Measurements from ENCODE around the gene PTK6.
A peak's percentile ranks its signal among the peaks of the same experiment; 100 is the strongest.

The PTK6 gene

GRCh38 chr20:63502671-63503172 is 34.5 kb downstream of the PTK6 start:
- DNase-seq, result no peak

DNA sequence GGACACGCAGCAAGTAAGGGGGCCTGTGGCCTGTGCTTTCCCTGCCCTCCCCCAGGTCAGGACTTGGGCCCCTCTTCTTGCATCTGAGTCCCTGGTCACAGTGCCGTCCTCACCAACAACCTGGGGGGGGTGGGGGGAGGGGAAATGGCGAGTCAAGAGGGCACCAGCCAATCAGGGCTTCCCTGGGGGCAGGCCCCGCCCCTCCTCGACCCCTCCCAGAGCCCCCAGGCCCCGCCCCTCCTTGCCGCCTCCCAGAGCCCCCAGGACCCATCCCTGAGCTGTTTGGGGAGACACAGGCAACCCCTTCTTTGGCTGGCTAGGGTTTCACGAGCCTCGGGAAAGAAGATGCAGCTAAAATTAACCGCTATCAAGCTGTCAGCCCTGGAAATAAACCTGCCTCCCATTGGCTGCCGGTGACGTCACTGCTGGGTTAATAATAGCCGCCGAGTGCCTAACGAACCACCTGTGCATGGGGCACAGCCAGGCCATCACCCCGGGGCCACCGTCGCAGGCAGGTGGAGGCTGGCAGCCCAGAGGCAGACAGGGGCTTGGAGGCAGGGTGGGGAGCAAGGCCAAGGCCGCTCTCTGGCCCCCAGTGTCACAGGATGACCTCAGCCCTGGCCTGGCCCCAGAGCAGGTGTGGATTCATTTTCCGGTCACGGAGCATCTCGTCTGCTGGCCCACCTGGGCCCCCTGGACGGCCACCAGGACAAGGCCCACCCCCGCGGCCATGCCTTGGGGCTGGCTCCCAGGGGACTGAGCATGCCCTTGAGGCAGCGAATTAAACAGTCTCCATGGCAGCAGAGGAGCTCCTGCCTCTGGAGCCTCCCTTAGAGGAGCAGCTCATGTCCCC is 35.1 kb downstream of the PTK6 start:
- no peak for DNase-seq

- no peak for DNase-seq
These were observed 36.0 kb downstream of the PTK6 start for GRCh38 chr20:63500902-63501817.

DNA sequence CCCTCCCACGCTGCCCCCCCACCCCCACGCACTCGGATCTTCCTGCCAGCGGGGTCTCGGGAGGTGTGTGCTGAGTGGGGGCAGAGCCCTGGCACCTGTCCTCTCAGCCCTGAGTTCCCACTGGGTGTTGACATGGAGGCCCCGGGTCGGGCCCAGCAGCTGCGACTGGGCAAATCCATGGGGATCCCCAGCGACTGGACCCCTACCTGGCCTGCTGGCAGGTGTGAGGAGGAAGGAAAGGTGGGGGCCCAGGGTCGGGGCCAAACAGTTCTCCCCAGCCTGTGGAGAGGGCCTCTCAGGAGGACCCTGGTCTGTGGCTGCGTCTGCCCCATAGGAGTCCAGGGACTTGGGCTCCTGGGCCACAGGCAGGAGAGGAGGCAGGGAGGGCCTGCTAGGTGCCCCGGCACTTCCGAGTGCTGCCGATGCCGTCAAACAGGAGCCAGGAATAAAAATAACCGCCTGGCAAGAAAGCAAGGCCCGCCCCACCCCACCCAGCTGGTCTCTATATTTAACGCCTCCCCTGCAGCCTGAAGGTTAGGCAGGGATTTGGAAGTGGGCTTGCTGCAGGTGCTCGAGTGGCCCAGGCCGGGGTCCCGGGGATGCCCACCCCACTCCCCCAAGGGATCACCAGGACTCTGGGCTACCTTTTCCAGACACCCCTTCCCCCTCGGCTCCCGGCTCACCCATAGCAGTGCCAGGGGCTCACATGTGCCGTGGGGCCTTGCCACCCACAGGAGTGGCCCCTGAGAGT is 36.9 kb downstream of the PTK6 start:
- no peak for DNase-seq

- no peak for DNase-seq
These were observed 37.7 kb downstream of the PTK6 start for GRCh38 chr20:63499338-63499969.

- DNase-seq, result peak; percentile 44
These were observed 38.2 kb downstream of the PTK6 start, which contains the start of gene EEF1A2 for GRCh38 chr20:63498960-63499337. TSS of gene EEF1A2 (minus strand) at chr20:63499083. CDS start at chr20:63497763, 1,320 bp downstream.

- no peak for DNase-seq
These were observed 38.9 kb downstream of the PTK6 start for GRCh38 chr20:63497946-63498935.

- no peak for DNase-seq
These were observed 39.8 kb downstream of the PTK6 start for GRCh38 chr20:63497138-63497945.

DNA sequence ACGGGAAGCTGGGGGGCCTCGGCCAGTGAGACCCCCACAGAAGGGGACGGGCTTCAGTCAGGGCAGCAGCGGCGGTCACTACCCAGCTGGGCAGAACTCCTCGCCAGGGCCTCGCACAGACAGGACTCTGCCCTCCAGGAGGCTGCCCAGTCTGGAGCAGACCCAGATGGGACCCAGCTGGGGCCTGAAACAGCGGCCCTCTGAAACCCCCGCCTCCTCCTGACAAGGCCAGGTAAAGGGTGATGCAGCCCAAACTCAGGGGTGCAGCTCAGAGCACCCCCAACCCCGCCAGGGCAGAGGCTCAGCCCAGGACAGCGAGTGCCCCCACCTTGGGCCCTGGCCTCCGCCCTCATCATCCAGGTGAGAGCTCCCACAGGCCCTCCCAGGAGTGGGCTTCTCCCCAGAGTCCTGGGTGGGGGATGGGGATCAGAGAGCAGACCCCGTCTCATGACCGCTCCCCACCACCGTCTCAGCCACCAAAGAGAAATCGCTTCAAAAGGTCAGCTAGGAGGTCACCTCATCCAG is 40.5 kb downstream of the PTK6 start:
- DNase-seq, result no peak

DNA sequence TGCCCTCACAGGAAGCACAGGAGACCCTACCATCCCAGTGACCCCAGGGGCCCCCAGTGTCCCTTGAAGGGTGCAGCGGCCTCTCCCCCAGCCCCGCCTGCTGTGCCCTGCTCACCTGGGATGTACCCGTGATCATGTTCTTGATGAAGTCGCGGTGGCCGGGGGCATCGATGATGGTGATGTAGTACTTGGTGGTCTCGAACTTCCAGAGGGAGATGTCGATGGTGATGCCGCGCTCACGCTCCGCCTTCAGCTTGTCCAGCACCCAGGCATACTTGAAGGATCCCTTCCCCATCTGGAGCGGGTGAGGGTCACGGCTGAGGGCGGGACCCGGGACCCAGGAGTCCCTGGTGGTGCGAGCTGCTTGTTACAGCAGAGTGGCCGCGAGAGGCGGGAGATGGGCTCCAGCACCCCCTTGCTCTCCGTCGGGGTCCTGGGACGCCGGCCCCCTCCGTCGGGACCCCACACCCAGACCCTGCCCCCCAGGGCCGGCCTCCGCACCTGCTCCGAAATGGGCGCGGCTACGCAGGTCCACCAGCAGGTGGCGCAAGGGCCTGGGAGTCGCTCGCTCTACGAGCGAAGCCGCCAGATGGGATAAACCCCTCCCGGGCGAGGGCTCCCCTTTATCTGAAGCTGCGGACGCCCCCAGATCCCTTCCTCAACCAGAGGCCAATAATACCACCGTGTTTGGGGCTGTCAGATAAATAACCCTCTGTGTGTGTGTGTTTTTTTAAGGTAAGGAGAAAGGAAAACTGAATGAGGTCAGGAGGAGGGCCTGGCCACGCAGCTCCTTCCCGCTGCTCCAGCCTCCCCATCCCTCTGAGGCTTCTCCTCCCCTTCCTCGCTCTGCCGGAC is 41.2 kb downstream of the PTK6 start:
- peak; percentile 79 for DNase-seq

- DNase-seq, result no peak
These were observed 41.9 kb downstream of the PTK6 start for GRCh38 chr20:63495167-63495720.

DNA sequence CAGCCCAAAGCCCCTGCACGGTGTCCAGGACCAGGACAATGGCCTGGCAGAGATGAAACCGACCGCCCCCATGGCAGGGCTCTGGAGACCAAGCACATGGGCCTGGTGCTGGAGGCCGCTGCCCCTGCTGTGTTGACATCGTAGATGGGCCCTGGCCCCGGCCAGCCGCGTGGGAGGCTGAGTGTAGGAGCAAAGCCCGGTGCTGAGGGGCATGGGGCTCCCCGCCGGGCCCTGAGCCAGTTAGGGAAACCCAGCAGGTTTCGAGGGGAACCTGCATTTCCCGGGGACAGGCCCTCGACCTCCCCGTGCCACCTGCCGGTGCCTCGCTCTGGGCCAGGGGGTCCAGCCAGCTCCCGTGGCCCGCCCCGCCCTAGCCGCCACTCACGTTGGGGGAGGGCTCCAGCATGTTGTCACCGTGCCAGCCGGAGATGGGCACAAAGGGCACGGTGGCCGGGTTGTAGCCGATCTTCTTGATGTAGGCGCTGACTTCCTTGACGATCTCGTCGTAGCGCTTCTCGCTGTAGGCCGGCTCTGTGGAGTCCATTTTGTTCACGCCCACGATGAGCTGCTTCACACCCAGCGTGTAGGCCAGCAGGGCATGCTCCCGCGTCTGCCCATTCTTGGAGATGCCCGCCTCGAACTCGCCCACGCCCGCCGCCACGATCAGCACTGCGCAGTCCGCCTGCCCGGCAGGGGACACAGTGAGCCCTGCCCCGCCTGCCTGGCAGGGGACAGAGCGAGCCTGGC is 42.6 kb downstream of the PTK6 start:
- no peak for DNase-seq

DNA sequence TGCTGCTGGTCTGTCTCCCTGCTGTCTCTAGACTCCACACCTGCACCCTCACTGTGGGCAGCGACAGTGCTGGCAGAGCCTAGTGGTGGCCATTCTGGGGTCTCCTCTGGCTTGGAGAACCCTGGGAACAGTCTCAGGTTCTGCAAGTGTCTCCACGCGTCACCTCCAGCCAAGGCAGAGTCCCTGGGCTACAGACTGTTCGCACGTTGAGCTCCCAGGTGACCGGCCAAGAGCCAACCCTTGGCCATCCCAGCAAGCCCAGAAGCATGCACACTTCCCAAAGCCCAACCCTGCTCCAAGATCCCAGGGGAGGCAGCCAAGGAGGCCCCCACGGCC is 43.1 kb downstream of the PTK6 start:
- no peak for DNase-seq

- no peak for DNase-seq
These were observed 43.6 kb downstream of the PTK6 start for GRCh38 chr20:63493563-63494020.

DNA sequence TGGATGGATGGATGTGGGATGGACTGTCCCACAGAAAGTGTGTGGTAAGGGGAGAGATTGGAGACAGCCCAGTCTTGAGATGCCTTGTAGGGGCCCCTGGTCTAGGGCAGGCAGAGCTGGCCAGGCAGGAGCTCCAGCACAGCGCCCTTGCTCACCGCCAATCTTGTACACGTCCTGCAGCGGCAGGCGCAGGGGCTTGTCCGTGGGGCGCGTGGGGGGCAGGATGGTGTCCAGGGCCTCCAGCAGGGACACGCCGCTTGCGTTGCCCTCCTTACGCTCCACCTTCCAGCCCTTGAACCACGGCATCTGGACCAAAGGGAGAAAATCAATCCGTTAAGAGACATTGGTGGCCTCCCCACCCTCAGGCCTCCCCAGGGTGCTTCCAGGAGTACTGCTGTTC is 44.2 kb downstream of the PTK6 start:
- no peak for DNase-seq

DNA sequence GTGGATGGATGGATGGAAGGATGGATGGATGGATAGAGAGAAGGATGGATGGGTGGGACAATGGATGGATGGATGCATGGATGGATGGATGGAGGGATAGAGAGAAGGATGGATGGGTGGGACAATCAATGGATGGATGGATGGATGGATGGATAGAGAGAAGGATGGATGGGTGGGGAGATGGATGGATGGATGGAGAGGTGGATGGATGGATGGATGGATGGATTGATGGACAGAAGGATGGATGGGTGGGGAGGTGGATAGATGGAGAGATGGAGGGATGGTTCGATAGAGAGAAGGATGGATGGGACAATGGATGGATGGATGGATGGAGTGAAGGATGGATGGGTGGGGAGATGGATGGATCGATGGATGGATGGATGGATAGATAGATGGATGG is 44.7 kb downstream of the PTK6 start:
- DNase-seq, result no peak

- DNase-seq, result no peak
These were observed 45.4 kb downstream of the PTK6 start for GRCh38 chr20:63491635-63492230.

All from stimulated activated CD4-positive, alpha-beta T cell treated with anti-CD3 and anti-CD28 coated beads, Interleukin-4, amount 100 ng/mL, for 24 hours (primary cell).